NCI-H526 treated with DMSO at 0.1 percent for 48 hours (cell line): Measurements from ENCODE around the gene DGKG.

Experiments
- DNase-seq: peaks from one replicate; lab custom pipeline; 2025; lab: John Stamatoyannopoulos, UW

Gene DGKG

GRCh38 chr3:186209810-186210752 is 152.0 kb downstream of the DGKG start:
- peak; percentile 37 for DNase-seq

- no peak for DNase-seq
Measured at GRCh38 chr3:186208296-186208989, 153.6 kb downstream of the DGKG start.

- no peak for DNase-seq
Measured at GRCh38 chr3:186207515-186207914, 154.5 kb downstream of the DGKG start.

GRCh38 chr3:186200726-186201125 is 161.3 kb downstream of the DGKG start:
- DNase-seq, result no peak

- DNase-seq, result no peak
Measured at GRCh38 chr3:186198442-186198841, 163.6 kb downstream of the DGKG start.

GRCh38 chr3:186194451-186194811 is 167.6 kb downstream of the DGKG start:
- no peak for DNase-seq

GRCh38 chr3:186193534-186194450 is 168.2 kb downstream of the DGKG start:
- DNase-seq, result peak; percentile 24

- no peak for DNase-seq
Measured at GRCh38 chr3:186192823-186193222, 169.2 kb downstream of the DGKG start.

DNA sequence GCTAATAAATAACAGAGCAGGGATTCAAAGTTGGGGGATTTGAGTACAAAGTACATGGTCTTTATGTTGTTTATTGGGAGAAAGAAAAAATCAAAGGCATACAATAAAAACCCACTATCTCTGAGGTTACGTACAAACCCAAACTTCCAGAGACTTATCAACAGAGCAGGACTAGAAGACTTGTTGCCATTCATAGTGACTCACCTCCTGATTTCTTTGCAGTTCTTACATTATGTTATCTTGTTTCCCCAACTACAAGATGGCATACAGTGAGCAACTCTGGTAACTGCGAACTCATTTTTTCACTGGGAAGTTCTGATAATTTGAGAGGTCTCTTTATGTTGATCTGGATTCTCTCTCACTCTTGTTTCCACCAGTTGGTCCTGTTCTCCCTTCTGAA is 172.5 kb downstream of the DGKG start:
- no peak for DNase-seq

DNA sequence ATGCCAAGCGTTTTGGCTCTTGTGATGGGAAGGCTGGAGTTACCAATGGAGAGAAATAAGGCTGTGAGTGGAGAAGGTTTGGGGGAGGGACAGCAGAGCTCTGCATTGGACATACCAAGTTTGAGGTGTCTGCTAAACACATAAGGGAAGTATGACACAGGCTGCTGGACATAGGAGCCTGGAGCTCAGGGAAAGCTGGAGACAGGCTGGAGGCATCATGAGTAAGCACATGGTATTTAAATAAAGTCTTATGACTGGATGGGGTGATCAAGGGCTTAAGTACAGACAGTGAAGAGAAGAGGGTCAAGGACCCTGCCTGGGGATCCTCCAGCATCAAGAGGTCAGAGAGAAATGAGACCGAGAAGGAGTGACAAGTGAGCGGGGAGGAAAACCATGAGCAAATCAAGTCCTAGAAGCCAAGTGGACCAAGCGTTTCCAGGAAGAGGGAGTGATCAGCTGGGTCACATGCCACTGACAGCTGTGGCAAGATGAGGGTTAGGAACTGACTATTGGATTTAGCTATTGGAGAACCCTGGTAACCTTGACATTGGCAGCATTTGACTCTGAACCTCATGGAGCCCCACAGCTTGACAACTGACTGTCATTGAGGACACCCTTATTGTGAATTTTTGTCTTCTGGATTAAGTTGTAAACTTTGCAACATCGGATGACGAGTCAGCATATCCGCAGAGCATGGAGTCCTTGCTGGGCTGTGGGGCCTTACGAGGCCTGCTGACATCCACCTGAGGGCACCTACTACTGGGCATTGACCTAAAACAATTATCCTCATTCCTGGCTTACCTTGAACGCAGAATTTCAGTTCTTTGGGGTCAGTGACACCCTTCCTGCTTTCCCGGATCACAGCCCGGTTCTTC is 174.4 kb downstream of the DGKG start:
- DNase-seq, result no peak

GRCh38 chr3:186185194-186185787 is 176.7 kb downstream of the DGKG start:
- no peak for DNase-seq

GRCh38 chr3:186184021-186184420 is 178.0 kb downstream of the DGKG start:
- no peak for DNase-seq

DNA sequence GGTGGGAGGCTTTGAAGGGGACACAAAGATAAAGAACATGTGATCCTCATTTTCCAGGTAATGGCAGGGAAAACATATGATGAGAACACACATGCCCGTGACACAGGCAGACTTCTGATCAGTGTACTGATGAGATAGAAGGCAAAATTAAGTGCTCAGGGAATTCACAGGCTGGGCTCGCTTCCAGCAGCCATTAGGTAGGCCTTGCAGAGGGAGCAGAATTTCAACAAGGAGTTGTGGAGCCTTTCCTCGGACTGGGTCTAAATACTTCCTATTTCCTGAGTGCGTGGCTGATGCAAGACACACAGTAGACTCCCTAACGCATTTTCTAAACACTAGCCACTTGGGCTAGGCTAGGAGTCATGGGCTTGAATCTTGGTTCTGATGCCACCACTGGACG is 179.2 kb downstream of the DGKG start:
- no peak for DNase-seq

GRCh38 chr3:186181901-186182300 is 180.1 kb downstream of the DGKG start:
- no peak for DNase-seq

DNA sequence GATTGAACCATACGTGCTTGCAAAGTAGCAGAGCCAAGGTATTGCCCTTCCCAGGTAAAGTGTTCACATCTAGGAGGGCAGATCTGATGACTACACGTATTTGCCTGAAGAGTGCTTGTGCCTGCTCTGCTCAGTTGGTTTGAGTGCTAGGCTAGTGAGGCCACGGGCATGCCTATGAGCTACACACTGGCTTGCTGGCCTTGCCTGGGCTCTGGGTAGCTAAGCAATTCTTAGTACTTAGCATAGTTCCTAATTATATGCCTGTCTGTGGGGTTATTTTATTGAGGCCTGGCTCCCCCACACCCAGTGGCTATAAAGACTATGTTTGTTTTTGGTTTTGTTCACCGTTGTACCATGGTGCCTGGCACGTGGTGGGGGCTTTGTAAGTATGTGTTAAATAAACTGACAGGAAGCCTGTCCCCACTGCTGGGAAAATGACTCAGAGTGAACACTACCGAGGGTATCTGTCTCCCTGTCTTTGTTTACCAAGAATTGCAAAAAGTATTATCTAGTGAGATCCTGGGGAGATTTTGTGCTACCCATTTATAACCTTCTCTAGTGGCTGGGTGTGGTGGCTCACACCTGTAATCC is 181.0 kb downstream of the DGKG start:
- DNase-seq, result no peak

- no peak for DNase-seq
Measured at GRCh38 chr3:186180151-186180550, 181.9 kb downstream of the DGKG start.

DNA sequence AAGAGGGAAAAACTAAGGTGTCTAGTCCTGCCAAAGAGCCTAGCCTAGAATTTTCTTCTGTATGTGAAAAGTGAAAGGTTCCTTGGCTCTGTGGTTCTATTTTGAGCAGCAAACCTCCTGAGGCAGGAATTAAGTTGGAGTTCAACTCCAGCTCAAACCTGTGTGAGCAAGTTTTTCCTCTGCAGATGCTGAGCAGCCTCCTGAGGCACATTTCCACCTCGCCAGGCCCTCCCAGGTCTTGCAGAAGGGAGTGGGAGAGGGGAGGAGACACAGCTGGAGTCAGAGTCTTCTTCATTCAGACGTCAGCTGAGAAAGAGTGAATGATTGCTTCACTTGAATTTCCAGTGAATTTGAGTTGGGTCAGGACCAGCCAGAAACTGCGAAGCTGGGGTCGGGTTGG is 183.6 kb downstream of the DGKG start:
- no peak for DNase-seq

- DNase-seq, result no peak
Measured at GRCh38 chr3:186176373-186176990, 185.6 kb downstream of the DGKG start.

GRCh38 chr3:186173224-186173815 is 188.7 kb downstream of the DGKG start:
- no peak for DNase-seq

DNA sequence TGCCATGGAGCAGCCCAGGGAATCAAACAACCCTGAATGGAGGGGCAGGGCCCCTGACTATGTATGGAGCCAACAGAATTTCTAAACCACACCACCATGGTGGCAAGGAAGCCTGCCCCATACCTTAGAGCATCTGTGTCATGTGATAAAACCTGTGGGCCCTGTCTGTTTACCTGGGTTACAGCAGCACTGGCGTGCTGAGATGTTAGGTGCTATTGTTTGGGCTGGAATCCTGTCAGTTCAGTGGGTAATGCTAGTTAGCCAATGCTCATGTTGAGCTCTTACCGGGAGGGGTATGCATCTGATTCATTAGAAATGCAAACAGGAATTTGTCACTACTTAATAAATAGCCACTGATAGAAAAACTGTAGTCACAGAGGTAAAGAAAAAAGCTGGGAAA is 189.7 kb downstream of the DGKG start:
- no peak for DNase-seq
